Activated CD4-positive, CD25-positive, alpha-beta regulatory T cell treated with anti-CD3 and anti-CD28 coated beads, Interleukin-2, amount 50 U/mL, for 16 hours (primary cell): Measurements from ENCODE around the gene PCYT1A.
"Not testable (repeated sequence)": the region's sequence is repeated elsewhere in the genome, so short reads cannot be mapped to it uniquely, and the experiment has no call there.

Source experiments
- DNase-seq: peaks from one replicate; pipeline ENCODE4 v3.0.0-alpha.2; 2020; ENCODE audit warnings: low read depth, low spot score

The PCYT1A gene

DNA sequence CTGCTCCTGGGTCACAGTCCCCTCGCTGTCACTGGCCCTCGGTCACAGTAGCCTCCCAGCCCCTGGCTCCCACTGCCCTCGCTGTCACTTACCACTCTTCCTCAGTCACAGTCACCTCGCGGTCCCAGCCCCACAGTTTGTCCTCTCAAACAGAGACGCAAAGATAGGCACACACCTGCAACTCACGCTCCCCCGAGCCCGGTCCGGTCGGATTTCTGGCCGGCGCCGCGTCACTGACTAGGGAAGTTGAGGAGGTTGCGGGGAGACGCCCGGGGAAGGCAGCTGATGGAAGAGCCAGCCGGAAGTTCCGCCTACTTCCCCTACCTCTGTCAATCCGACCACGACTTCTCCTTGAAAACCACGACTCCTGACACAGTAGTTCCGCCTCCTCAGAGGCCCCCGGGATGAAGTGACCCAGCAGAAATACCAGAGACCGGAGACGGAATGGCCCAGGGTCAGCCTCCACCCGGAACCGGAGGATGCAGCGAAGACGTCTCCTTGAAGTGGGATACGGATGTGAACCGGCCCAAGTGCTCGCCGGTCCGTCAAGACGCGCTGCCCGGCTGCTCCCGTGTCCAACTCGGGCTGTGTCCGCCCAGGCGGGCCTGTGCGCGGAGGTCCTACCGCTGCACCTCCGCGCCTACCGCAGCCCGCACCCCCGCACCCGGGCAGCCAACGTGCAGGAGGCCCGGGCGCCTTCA lies at the start of gene PCYT1A:
Gene PCYT1A, minus strand, starts transcription at position 287 of the 701 bp plus-strand sequence. CDS start 17,195 bp downstream, outside the sequence.
- peak; percentile 45 for DNase-seq

DNA sequence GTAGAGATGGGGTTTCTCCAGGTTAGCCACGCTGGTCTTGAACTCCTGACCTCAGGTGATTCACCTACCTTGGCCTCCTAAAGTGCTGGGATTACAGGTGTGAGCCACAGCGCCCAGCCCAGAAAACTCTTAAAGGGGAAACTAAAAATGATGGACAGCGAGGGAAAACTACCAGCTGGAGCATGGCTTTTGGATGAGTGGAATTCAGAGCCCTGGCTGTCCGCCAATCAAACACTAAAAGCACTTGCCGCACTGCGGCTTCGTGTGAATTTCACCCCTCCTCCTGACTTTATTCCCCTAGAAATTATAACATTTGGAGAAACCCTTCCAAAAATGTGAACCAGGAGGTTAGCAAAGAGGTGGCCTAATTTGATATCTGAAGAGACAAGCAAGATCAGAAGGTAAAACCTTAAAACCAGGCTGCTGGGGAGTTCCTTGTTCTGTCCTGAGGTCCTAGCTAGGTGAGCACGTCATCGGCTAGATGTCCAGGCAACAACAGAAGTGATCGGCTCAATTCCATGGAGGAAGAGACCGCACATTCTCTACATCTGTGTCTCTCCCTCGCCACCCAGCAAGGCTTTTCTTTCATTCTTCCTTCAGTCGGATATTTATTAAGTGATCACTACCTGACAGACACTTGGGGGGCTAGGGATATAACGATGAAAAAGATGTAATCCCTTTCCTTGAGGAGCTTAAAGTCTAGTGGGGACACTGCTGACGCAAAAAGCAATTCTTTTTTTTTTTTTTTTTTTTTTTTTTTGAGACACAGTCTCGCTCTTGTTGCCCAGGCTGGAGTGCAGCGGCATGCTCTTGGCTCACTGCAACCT lies 49.0 kb upstream of the PCYT1A start:
- DNase-seq = no peak

DNA sequence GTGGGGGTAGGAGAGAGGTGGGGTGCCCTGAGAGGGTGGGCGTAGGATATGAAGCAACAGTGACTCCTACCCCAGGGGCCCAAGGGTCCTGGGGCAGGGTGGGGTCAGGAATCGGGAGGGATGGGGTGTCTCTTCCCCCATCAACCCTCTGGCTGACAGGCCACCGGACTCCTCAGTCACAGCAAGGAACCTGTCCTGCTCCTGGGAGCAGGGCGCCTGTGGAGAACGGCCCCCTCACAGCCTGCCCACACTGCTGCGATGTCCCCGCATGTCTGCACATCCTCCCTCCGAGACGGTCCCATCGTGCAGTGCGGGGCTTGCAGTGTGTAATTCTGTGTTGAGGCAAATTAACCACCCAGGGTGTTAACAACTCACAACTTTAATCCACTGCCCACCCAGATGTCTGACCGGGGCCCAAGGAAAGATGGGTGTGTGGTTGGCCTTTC lies 48.0 kb upstream of the PCYT1A start:
- no peak for DNase-seq

DNA sequence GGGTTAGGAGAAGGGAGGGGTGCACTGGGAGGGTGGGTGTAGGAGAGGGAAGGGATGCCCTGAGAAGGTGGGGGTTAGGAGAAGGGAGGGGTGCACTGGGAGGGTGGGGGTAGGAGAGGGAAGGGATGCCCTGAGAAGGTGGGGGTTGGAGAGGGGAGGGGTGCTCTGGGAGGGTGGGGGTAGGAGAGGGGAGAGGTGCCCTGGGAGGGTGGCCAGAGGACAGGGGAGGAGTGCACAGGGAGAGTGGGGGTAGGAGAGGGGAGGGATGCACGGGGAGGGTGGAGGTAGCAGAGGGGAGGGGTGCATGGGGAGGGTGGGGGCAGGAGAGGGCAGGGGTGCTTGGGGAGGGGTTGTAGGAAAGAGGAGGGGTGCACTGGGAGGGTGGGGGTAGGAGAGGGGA lies 47.5 kb upstream of the PCYT1A start:
- no peak for DNase-seq

DNA sequence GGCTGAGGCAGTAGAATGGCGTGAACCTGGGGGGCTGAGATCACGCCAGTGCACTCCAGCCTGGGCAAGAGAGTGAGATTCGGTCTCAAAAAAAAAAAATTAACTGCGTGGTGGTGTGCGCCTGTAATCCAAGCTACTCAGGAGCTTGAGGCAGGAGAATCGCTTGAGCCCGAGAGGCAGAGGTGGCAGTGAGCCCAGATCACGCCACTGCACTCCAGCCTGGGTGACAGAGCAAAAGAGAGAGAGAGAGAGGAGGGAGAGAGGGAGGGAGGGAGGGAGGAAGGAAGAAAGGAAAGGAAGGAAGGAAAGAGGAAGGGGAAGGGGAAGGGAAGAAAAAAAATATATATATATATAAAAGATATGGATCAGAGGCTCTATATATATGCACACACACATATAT lies 44.6 kb upstream of the PCYT1A start:
- no peak for DNase-seq

DNA sequence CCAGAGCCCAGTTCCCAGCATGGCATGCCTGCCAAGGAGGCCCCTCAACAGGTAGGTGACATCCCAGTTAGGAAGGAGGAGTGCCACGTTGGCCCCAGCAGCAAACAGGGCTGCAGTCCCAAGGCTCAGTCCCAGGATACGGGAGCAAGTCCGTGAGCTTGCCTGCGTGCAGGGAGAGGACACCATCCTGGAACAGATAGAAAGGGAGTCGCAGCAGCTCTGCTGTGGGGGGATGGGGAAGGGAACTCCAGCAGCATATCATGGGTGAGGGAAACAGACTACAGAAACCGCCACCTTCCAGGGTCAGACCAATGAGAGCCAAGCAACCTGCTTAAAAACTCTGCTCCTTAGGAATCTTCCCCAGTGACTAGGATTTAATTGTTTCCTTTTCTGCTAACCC lies 39.9 kb upstream of the PCYT1A start:
- DNase-seq = no peak

DNA sequence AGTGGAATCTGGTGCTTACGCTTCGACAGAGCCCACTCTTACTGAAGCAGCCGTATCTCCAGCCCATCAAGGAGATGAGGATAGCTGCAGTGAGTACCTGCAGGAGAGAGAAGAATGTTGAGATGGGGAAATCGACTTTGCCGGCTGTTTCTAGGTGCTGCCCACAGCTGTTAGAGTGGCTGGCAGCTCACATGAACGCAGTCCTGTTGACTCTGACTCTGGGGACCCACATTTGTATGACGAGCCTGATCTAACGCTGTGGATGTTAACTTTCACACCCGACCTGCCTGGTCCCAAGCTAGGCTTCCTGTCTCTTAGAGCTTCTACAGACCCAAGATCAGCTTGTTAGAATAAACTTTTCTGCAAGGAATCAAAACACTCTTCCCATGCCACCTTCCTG lies 39.4 kb upstream of the PCYT1A start:
- DNase-seq = no peak

DNA sequence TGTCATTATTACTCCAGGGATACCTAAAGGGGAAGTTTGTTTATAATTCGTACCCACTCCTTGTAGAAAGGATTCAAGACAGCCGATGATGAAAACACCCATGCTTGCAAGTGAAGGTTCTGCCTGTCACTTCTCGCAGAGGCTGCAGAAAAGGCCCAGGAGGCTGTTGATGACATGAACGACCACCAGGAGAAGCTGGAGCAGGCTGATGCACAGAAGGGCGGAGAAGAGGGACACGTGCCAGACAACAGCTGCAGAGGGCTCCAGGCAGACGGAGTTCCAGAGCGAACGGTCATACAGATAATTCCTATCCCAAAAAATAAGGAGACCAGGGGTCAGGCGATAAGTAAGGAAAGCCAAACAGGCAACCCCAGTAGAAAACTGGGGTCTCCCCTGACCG lies 36.2 kb upstream of the PCYT1A start:
- no peak for DNase-seq

DNA sequence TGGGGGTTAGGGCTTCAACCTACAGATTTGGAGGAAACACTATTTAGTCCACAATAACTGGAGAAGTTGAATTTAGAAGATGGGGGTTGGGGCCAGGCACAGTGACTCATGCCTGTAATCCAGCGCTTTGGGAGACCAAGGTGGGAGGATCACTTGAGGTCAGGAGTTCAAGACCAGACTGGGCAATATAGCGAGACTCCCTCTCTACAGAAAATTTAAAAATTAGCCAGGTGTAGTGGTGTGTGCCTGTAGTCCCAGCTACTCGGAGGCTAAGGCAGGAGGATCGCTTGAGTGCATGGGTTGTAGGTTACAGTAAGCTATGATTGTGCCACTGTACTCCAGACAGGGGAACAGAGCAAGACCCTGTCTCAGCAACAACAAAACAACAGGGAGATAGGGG lies 35.5 kb upstream of the PCYT1A start:
- no peak for DNase-seq

DNA sequence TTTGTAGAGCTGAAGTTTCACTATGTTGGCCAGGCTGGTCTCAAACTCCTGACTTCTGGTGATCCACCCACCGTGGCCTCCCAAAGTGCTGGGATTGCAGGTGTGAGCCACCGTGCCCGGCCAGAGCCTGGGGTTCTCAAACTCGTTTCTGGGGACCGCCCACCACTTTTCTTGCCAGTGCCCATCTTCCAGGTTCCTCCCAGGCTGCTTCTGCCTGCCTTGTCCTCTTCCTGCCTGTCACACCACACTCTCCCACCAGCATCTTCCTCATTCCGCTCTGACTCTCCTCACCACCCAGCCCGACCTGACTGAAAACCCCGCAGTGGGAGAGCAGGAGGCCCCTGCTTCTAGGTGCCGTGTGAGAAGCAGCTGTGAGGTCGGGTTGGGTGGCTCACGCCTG lies 33.6 kb upstream of the PCYT1A start:
- DNase-seq = no peak

DNA sequence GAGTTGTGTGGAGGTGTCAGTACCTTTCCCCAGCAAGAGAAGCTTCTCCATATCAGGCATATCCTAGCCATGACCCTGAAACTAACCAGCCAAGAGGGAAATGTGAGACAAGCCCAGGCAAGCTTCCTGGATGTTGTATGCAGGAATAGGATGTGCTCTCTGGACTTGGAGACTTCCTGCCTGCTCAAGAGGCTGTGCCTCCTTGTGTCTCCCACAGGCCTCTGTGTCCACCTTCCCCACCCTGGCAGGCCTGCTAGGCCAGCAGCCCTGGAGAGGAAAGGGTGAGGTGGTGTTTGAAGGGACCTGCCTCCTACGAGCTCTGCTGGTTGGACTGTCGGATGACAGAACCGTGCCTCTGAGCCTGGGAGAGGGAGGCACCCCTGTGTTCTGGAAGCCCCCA lies 32.6 kb upstream of the PCYT1A start:
- no peak for DNase-seq

DNA sequence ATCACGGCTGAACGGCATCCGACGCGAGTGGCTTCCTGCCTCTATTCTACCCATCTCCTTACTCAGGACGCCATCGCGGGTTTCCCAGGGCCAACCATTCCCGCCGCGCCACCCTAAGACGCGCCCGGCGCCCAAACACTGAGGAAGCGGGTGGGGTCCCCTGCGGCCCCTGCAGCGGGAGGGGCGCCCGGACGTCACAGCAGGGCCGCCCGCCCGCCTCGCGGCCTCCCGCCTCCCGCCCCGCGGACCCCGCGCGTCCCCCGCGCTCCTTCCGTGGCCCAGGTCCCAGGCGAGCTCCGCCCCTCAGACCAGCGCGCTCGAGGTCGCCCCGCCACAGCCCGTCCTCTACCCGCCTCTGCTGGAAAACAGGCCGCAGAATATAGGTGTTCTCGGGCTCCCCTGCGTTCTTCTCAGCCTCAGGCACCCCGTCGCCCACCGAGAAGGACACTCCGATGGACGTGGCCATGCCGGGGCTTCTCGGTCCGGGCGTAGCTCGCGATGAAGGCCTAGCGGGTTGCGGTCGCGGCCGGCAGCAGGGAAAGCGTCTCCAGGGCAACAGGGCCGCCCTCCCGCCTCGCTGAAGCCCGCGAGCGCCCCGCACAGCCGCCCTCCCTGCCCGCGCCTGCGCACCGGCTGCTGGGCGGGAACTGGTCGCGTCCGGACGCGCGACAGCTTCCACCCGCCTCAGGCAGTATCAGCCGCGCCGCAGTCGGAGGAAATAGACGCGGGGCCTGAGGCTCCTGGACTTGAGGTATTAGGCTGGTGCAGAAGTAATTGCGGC lies 30.4 kb upstream of the PCYT1A start, which contains the start of gene DYNLT2B:
Gene DYNLT2B, minus strand, starts transcription at position 554 of the 781 bp plus-strand sequence. Its CDS starts 88 bp downstream, at position 466.
- DNase-seq = peak; percentile 77

DNA sequence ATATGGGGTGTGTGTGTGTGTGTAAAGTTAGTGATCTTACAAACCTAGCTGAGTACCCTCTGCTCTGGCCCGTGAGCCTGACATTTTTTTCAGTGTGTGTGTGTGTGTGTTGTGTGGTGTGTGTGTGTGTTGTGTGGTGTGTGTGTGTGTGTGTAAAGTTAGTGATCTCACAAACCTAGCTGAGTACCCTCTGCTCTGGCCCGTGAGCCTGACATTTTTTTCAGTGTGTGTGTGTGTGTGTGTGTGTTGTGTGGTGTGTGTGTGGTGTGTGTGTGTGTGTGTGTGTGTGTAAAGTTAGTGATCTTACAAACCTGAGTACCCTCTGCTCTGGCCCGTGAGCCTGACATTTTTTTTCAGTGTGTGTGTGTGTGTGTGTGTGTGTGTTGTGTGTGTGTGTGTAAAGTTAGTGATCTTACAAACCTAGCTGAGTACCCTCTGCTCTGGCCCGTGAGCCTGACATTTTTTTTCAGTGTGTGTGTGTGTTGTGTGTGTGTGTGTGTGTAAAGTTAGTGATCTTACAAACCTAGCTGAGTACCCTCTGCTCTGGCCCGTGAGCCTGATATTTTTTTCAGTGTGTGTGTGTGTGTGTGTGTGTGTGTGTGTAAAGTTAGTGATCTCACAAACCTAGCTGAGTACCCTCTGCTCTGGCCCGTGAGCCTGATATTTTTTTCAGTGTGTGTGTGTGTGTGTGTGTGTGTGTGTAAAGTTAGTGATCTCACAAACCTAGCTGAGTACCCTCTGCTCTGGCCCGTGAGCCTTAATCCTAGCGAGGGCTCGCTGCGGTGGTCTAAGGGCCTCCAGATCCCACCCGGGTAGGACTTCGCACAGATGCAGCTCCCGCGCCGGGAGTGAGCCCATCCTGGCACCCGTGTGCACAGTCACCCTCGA lies 29.5 kb upstream of the PCYT1A start:
- DNase-seq = not testable (repeated sequence)

DNA sequence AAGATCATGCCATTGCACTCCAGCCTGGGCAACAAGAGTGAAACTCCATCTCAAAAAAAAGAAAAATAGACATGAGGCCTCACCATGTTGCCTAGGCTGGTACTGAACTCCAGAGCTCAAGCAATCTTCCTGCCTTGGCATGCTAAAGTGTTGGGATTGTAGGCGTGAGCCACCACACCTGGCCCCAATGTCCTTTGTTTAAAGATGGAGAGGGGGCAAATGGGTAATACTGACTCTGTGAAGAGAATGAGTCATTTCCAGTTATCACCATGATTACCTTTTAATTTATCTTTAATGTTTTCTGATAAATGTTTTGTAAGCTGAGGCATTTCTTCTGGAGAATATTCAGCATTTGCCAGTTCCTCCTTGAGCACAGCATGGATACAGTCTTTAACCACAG lies 28.3 kb upstream of the PCYT1A start:
- DNase-seq = no peak

DNA sequence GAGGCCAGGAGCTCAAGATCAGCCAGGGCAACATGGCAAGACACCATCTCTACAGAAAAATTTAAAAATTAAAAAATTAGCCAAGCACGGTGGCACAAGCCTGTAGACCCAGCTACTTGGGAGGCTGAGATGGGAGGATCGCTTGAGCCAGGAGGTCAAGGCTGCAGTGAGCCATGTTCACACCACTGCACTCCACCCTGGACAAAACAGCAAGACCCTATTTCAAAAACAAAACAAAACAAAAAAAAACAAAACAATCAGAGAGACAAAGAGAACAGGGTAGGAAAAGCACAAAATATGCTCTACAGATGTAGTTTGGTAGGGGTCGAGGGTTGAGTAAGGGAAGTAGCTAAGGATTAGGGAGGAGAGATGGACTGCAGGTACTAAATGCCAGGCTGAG lies 27.1 kb upstream of the PCYT1A start:
- no peak for DNase-seq

DNA sequence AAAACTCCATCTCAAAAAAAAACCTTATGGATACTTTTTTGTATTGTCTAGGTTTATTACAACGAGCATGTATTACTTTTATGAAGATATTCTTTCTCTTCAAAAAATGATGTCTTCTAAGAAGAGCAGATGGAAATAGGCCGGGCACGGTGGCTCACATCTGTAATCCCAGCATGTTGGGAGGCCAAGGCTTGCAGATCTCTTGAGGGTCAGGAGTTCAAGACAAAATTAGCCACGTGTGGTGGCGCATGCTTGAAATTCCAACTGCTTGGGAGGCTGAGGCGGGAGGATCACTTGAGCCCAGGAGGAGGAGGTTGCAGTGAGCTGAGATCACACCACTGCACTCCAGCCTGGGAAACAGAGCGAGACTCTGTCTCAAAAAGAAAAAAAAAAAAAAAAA lies 26.6 kb upstream of the PCYT1A start:
- DNase-seq = not testable (repeated sequence)

DNA sequence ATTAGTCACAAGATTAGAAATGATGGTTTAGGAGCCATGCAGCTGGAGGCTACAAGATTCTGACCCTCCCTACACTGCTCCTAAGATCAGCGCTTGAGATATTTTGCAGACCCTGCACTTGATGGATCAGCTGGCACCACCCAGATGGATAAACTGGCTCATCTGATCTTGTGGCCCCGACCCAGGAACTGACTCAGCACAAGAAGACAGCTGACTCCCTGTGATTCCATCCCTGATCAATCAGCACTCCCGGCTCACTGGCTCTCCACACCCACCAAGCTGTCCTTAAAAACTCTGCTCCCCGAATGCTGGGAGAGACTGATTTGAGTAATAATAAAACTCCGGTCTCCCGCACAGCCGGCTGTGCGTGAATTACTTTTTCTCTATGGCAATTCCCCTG lies 15.4 kb upstream of the PCYT1A start:
- not testable (repeated sequence) for DNase-seq

DNA sequence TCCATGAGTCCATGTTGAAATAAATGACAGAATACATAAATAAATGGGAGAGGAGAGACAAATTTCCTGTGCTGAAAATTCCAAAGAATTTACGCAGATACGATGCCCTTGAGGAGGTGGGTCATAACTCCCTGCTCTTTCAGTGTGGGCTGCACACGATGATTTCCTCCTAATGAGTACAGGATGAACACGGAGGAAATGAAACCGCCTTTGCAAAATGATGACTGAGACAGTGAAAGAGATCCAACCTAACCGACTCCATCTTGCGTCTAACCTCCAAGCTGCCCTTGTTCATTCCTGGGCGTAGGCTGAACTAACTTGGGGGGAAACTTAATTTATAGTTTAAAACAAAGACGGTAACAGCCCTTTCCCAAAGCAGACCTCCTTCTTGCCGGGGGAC lies 15.0 kb upstream of the PCYT1A start:
- not testable (repeated sequence) for DNase-seq

DNA sequence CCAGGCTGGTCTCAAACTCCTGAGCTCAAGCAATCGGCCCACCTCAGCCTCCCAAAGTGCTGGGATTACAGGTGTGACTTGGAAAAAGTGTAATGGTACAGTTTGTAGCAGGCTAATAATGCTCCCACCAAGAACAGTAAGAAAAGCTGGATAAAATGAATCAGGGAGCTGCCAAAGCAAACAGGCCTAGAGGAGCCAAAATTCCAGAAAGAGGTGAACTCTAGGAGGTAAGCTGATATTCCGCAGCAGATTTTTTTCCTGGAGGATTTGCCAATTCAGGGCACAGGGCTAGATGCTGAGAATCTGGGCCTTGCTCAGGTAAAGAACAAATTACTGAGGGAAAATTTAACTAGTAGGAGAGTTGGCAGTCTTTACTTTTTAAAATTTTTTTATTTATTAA lies 11.0 kb upstream of the PCYT1A start:
- DNase-seq = no peak

DNA sequence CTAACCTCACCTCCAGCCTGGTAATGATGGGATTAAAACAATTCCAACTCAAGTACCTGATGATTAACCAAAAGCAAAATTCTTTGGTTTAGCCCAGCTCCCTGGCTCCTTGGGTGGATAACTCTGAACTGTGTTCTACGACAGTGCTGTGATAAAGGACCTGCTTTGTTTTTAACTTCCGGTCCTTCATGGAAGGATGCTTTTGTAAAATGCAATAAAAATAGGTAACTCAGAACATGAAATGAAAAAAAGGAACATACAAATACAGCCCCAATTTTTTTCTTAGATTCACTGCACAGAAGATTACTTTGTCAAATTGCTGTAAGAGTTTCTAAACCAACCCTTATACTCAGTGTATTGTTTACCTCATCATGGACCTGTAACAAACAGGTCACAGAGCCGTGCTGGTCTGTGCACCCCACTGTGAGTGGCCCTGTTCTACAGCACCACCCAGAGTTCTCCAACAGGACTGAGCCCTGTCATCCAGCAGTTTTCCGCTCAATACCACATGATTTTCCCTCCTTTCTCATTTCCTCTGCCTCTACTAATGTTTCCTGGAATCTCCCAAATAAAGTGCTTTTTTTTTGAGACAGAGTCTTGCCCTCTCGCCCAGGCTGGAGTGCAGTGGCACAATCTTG lies 4.9 kb upstream of the PCYT1A start:
- DNase-seq = no peak

DNA sequence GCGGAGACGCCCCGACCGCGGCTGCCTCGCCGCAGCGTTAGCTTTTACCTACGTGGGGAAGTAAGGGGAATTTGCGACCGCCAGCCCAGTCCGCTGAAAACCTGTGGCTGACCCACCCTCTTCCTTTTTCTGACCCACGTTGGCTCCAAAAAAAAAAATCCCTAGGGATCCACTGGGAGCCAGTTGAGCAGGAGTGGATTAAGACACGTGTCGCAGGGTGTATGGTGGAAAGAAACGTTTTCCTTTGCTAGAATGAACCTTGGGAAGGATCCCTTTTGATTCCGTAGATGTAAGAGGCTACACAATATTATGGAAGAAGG lies 575 bp upstream of the PCYT1A start:
- DNase-seq = no peak
